Measurements from ENCODE around the gene PCDH9. TPM values are rescaled to one million over a fixed set of nuclear protein-coding genes. Genes with fewer than 3 reads are reported as not detected.

The PCDH9 gene
- total and polyA plus RNA-seq, 7 donors = under 0.01 to 15.7 (median 8.7) TPM; not detected in 1

GRCh38 chr13:66899955-66900354 lies 330.2 kb downstream of the PCDH9 start:
- no peaks in the 10 kb centered on the region for H3K9me3 ChIP-seq
- WGBS, 2 donors = 51 to 83% methylated on average over 3 of the region's 3 CpGs
- H3K36me3 ChIP-seq = no peaks in the 10 kb centered on the region
- H3K27ac ChIP-seq = no peak overlapping the region
- no peaks in the 10 kb centered on the region for H3K4me1 ChIP-seq
- no peak for DNase-seq
- intact Hi-C loops (cut with DNase I) = no loop called here
- TF ChIP-seq POLR2AphosphoS5 (IDR thresholded peaks at IDR 0.05) = no peak
- no peak for TF ChIP-seq EP300 (IDR thresholded peaks at IDR 0.05)
- TF ChIP-seq, protein P1, sequence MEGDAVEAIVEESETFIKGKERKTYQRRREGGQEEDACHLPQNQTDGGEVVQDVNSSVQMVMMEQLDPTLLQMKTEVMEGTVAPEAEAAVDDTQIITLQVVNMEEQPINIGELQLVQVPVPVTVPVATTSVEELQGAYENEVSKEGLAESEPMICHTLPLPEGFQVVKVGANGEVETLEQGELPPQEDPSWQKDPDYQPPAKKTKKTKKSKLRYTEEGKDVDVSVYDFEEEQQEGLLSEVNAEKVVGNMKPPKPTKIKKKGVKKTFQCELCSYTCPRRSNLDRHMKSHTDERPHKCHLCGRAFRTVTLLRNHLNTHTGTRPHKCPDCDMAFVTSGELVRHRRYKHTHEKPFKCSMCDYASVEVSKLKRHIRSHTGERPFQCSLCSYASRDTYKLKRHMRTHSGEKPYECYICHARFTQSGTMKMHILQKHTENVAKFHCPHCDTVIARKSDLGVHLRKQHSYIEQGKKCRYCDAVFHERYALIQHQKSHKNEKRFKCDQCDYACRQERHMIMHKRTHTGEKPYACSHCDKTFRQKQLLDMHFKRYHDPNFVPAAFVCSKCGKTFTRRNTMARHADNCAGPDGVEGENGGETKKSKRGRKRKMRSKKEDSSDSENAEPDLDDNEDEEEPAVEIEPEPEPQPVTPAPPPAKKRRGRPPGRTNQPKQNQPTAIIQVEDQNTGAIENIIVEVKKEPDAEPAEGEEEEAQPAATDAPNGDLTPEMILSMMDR (IDR thresholded peaks at IDR 0.05) = no peak
- TF ChIP-seq POLR2A (IDR thresholded peaks at IDR 0.05) = no peak
- H3K27me3 ChIP-seq = no peaks in the 10 kb centered on the region
- H3K4me3 ChIP-seq = no peak overlapping the region

DNA sequence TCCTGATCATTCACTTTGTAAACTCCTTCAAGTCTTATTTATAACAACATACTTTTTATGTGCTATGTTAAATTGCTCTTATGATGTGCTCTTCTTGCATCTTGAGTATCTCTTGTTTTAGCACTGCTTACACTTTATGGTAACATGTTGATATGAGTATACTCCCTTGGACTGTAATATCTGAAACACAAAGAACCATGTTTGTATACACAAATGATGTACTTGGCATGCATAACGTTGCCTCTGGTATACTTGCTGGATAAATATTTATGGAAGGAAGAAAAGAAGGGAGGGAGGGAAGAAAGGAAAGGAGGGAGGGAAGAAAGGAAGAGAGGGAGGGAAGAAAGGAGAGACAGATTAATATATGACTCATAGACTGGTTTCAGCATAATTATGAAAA lies 333.2 kb downstream of the PCDH9 start:
- intact Hi-C loops (cut with DNase I) = no loop called here
- no peak overlapping the region for H3K4me3 ChIP-seq
- 20 to 52% methylated on average over 1 of the region's 1 CpG for WGBS, 2 donors

GRCh38 chr13:66895780-66896179 lies 334.4 kb downstream of the PCDH9 start:
- Histone ChIP-seq H3K4me1 (no peaks in the 10 kb centered on the region), H3K27me3 (no peaks in the 10 kb centered on the region), H3K4me3 (no peak overlapping the region), H3K27ac (no peak overlapping the region), H3K36me3 (no peaks in the 10 kb centered on the region), H3K9me3 (no peaks in the 10 kb centered on the region)
- DNase-seq = no peak
- TF ChIP-seq POLR2AphosphoS5 (IDR thresholded peaks at IDR 0.05) = no peak
- intact Hi-C loops (cut with DNase I) = no loop called here
- WGBS, 2 donors = 79 to 83% methylated on average over 5 of the region's 5 CpGs

More for the DNA sequence above, 333.2 kb downstream of the PCDH9 start:
- H3K36me3 ChIP-seq = no peaks in the 10 kb centered on the region
- no peaks in the 10 kb centered on the region for H3K27me3 ChIP-seq
- no peak for TF ChIP-seq POLR2AphosphoS5 (IDR thresholded peaks at IDR 0.05)
- TF ChIP-seq, protein P1 (IDR thresholded peaks at IDR 0.05) = no peak
- no peak for TF ChIP-seq POLR2A (IDR thresholded peaks at IDR 0.05)
- no peak for TF ChIP-seq EP300 (IDR thresholded peaks at IDR 0.05)
- no peaks in the 10 kb centered on the region for H3K9me3 ChIP-seq
- no peaks in the 10 kb centered on the region for H3K4me1 ChIP-seq
- no peak overlapping the region for H3K27ac ChIP-seq
- no peak for DNase-seq

DNA sequence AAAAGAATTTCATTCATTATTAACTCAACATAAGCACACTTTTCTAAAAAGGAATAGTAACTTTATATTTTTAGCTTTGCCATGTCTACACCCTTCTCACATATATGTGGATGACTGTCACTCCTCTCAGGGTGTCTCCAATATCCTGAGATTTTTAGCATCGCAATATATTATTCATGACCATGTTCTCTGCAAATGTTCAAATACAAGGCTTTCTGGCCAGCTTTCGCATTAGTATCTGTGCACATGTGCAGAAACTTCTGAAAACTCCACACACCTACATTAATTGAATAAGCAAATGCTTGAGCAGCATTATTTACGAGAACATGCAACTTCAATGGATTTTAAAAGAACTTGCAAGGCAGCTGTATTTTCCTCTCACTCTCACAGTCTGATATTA lies 334.8 kb downstream of the PCDH9 start:
- TF ChIP-seq POLR2AphosphoS5 (IDR thresholded peaks at IDR 0.05) (no peak), EP300 (IDR thresholded peaks at IDR 0.05) (no peak), POLR2A (IDR thresholded peaks at IDR 0.05) (no peak)
- TF ChIP-seq, protein P1 (IDR thresholded peaks at IDR 0.05) = no peak
- Histone ChIP-seq H3K27ac (no peak overlapping the region), H3K4me3 (no peak overlapping the region), H3K9me3 (no peaks in the 10 kb centered on the region), H3K4me1 (no peaks in the 10 kb centered on the region), H3K27me3 (no peaks in the 10 kb centered on the region), H3K36me3 (no peaks in the 10 kb centered on the region)
- intact Hi-C loops (cut with DNase I) = no loop called here
- DNase-seq = no peak
- 94 to 95% methylated on average over 3 of the region's 3 CpGs for WGBS, 2 donors

DNA sequence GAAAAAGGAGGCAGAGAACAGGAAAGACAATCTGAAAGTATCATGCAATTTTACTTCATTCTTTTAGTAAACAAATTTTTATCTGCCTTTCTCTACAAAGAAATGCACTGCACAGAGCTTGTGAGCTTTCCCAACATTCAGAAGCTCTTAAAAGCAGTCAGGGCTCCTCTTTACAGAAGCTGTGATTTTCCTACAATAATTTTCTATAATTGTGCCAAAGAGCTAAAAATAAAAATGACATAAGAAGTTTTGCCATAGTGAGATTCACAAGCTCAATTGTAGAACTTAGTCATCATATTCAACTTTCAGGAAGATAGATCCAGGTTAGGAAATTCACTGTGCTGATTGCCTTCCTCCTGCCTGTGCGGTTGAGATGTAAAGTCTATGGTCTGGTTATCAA lies 341.4 kb downstream of the PCDH9 start:
- no peaks in the 10 kb centered on the region for H3K27me3 ChIP-seq
- H3K27ac ChIP-seq = no peak overlapping the region
- 66 to 97% methylated on average over 1 of the region's 1 CpG for WGBS, 2 donors
- no peaks in the 10 kb centered on the region for H3K4me1 ChIP-seq
- no peak for DNase-seq
- intact Hi-C loops (cut with DNase I) = no loop called here
- H3K36me3 ChIP-seq = no peaks in the 10 kb centered on the region
- no peaks in the 10 kb centered on the region for H3K9me3 ChIP-seq
- TF ChIP-seq POLR2A (IDR thresholded peaks at IDR 0.05) (no peak), EP300 (IDR thresholded peaks at IDR 0.05) (no peak), POLR2AphosphoS5 (IDR thresholded peaks at IDR 0.05) (no peak)
- TF ChIP-seq, protein P1 (IDR thresholded peaks at IDR 0.05) = no peak
- H3K4me3 ChIP-seq = no peak overlapping the region
